T-helper 17 cell (primary cell): ENCODE results near the gene DLG2. TPM values are rescaled to one million over a fixed set of nuclear protein-coding genes. Genes with fewer than 3 reads are reported as not detected.
"Not testable (repeated sequence)": the region's sequence is repeated elsewhere in the genome, so short reads cannot be mapped to it uniquely, and the experiment has no call there.

Experiments
- ATAC-seq: fragments of 150-1000 bp; cut with Tn5 transposase; 2 replicates; pipeline ENCODE4 v1.10.0; 2021; ENCODE audit warnings: mild to moderate bottlenecking, moderate library complexity
- DNase-seq, 3 donors: peaks; one replicate each; pipeline versions ENCODE4 v3.0.0 to v3.0.0-alpha.2; 2020 to 2021
- H3K9me3 ChIP-seq: one replicate; pipeline ENCODE4 v1.7.0; 2013; ENCODE audit warnings: low read length, mild to moderate bottlenecking; ENCODE audit not compliant: control insufficient read depth, poor library complexity, severe bottlenecking
- H3K27ac Mint-ChIP-seq: one replicate; pipeline ENCODE4 v1.8.0; 2022; ENCODE audit warnings: mild to moderate bottlenecking, moderate library complexity, mixed read lengths
- H3K27me3 Mint-ChIP-seq: one replicate; pipeline ENCODE4 v1.8.0; 2022; ENCODE audit warnings: mixed read lengths
- H3K36me3 Mint-ChIP-seq: one replicate; pipeline ENCODE4 v1.8.0; 2022; ENCODE audit warnings: low read depth, mixed read lengths
- H3K4me1 Mint-ChIP-seq: one replicate; pipeline ENCODE4 v1.8.0; 2022; ENCODE audit warnings: mild to moderate bottlenecking, mixed read lengths
- H3K4me3 Mint-ChIP-seq: one replicate; pipeline ENCODE4 v1.8.0; 2022; ENCODE audit warnings: mild to moderate bottlenecking, moderate library complexity, mixed read lengths
- total RNA-seq, 4 donors: library from RNA in 2 of 4; stranded (reverse) in 2 of 4; gene quantifications; one replicate each; pipeline ENCODE4 v1.2.3 and lab custom pipeline; 2022 to 2026

Gene DLG2
- total RNA-seq, 2 donors from 2014 or later: 1.0 to 2.2 TPM

- Mint-ChIP-seq H3K27me3 (no peaks in the 10 kb centered on the region), H3K4me1 (no peaks in the 10 kb centered on the region), H3K36me3 (no peaks in the 10 kb centered on the region), H3K27ac (no peak overlapping the region), H3K4me3 (no peak overlapping the region)
- ATAC-seq (no peak), DNase-seq (no peak)
- peaks cover 2% of the 10 kb centered on the region for H3K9me3 ChIP-seq
Observed at GRCh38 chr11:85167471-85167870, 459.7 kb downstream of the DLG2 start.

GRCh38 chr11:85167038-85167437 is 460.1 kb downstream of the DLG2 start:
- no peak overlapping the region for H3K4me3 Mint-ChIP-seq
- H3K27me3 Mint-ChIP-seq: no peaks in the 10 kb centered on the region
- H3K27ac Mint-ChIP-seq: no peak overlapping the region
- no peaks in the 10 kb centered on the region for H3K4me1 Mint-ChIP-seq
- no peaks in the 10 kb centered on the region for H3K36me3 Mint-ChIP-seq
- ATAC-seq: no peak
- no peak for DNase-seq
- H3K9me3 ChIP-seq: peaks cover 2% of the 10 kb centered on the region

GRCh38 chr11:85165819-85166218 is 461.3 kb downstream of the DLG2 start:
- H3K4me1 Mint-ChIP-seq: no peaks in the 10 kb centered on the region
- no peaks in the 10 kb centered on the region for H3K27me3 Mint-ChIP-seq
- ATAC-seq (no peak), DNase-seq (no peak)
- no peak overlapping the region for H3K27ac Mint-ChIP-seq
- H3K9me3 ChIP-seq: peaks cover 2% of the 10 kb centered on the region
- H3K4me3 Mint-ChIP-seq: no peak overlapping the region
- H3K36me3 Mint-ChIP-seq: no peaks in the 10 kb centered on the region

- Mint-ChIP-seq H3K36me3 (no peaks in the 10 kb centered on the region), H3K4me1 (no peaks in the 10 kb centered on the region), H3K27ac (no peak overlapping the region), H3K27me3 (no peaks in the 10 kb centered on the region), H3K4me3 (no peak overlapping the region)
- peaks cover 1% of the 10 kb centered on the region for H3K9me3 ChIP-seq
- no peak for DNase-seq
- ATAC-seq: no peak
Observed at GRCh38 chr11:85164743-85165142, 462.4 kb downstream of the DLG2 start.

- Mint-ChIP-seq H3K4me3 (no peak overlapping the region), H3K36me3 (no peaks in the 10 kb centered on the region), H3K4me1 (no peaks in the 10 kb centered on the region), H3K27ac (no peak overlapping the region), H3K27me3 (no peaks in the 10 kb centered on the region)
- no peak for ATAC-seq
- DNase-seq: no peak
- H3K9me3 ChIP-seq: no peaks in the 10 kb centered on the region
Observed at GRCh38 chr11:85154294-85154693, 472.9 kb downstream of the DLG2 start.

GRCh38 chr11:85137597-85137996 is 489.5 kb downstream of the DLG2 start:
- no peak overlapping the region for H3K4me3 Mint-ChIP-seq
- no peak for DNase-seq
- ATAC-seq: no peak
- H3K36me3 Mint-ChIP-seq: no peaks in the 10 kb centered on the region
- H3K4me1 Mint-ChIP-seq: no peaks in the 10 kb centered on the region
- no peak overlapping the region for H3K27ac Mint-ChIP-seq
- H3K9me3 ChIP-seq: peaks cover 4% of the 10 kb centered on the region
- H3K27me3 Mint-ChIP-seq: no peaks in the 10 kb centered on the region

GRCh38 chr11:85133636-85134035 is 493.5 kb downstream of the DLG2 start:
- H3K27me3 Mint-ChIP-seq: no peaks in the 10 kb centered on the region
- peaks cover 4% of the 10 kb centered on the region for H3K9me3 ChIP-seq
- DNase-seq (no peak), ATAC-seq (no peak)
- no peaks in the 10 kb centered on the region for H3K4me1 Mint-ChIP-seq
- H3K36me3 Mint-ChIP-seq: no peaks in the 10 kb centered on the region
- H3K27ac Mint-ChIP-seq: no peak overlapping the region
- no peak overlapping the region for H3K4me3 Mint-ChIP-seq

- peaks cover 4% of the 10 kb centered on the region for H3K9me3 ChIP-seq
- H3K27me3 Mint-ChIP-seq: no peaks in the 10 kb centered on the region
- ATAC-seq: no peak
- H3K4me3 Mint-ChIP-seq: no peak overlapping the region
- no peaks in the 10 kb centered on the region for H3K4me1 Mint-ChIP-seq
- no peaks in the 10 kb centered on the region for H3K36me3 Mint-ChIP-seq
- no peak overlapping the region for H3K27ac Mint-ChIP-seq
- DNase-seq: no peak
Observed at GRCh38 chr11:85132851-85133585, 494.1 kb downstream of the DLG2 start.

- H3K4me3 Mint-ChIP-seq: no peak overlapping the region
- no peaks in the 10 kb centered on the region for H3K27me3 Mint-ChIP-seq
- H3K36me3 Mint-ChIP-seq: no peaks in the 10 kb centered on the region
- no peak overlapping the region for H3K27ac Mint-ChIP-seq
- no peak for DNase-seq
- no peaks in the 10 kb centered on the region for H3K9me3 ChIP-seq
- no peaks in the 10 kb centered on the region for H3K4me1 Mint-ChIP-seq
- ATAC-seq: no peak
Observed at GRCh38 chr11:85127349-85127748, 499.8 kb downstream of the DLG2 start.

GRCh38 chr11:85123752-85124231 is 503.4 kb downstream of the DLG2 start:
- Mint-ChIP-seq H3K27ac (no peak overlapping the region), H3K27me3 (no peaks in the 10 kb centered on the region), H3K4me1 (no peaks in the 10 kb centered on the region), H3K4me3 (no peak overlapping the region), H3K36me3 (no peaks in the 10 kb centered on the region)
- DNase-seq (no peak), ATAC-seq (peak; percentile 54)
- H3K9me3 ChIP-seq: no peaks in the 10 kb centered on the region

- no peak overlapping the region for H3K4me3 Mint-ChIP-seq
- ATAC-seq (no peak), DNase-seq (no peak)
- no peaks in the 10 kb centered on the region for H3K36me3 Mint-ChIP-seq
- H3K9me3 ChIP-seq: no peaks in the 10 kb centered on the region
- H3K4me1 Mint-ChIP-seq: no peaks in the 10 kb centered on the region
- H3K27me3 Mint-ChIP-seq: no peaks in the 10 kb centered on the region
- H3K27ac Mint-ChIP-seq: no peak overlapping the region
Observed at GRCh38 chr11:85118151-85118550, 509.0 kb downstream of the DLG2 start.

GRCh38 chr11:85115798-85116197 is 511.3 kb downstream of the DLG2 start:
- DNase-seq (no peak), ATAC-seq (no peak)
- H3K4me1 Mint-ChIP-seq: no peaks in the 10 kb centered on the region
- H3K4me3 Mint-ChIP-seq: no peak overlapping the region
- H3K9me3 ChIP-seq: no peaks in the 10 kb centered on the region
- no peak overlapping the region for H3K27ac Mint-ChIP-seq
- no peaks in the 10 kb centered on the region for H3K36me3 Mint-ChIP-seq
- H3K27me3 Mint-ChIP-seq: no peaks in the 10 kb centered on the region

- H3K9me3 ChIP-seq: no peaks in the 10 kb centered on the region
- Mint-ChIP-seq H3K4me3 (no peak overlapping the region), H3K27ac (no peak overlapping the region), H3K27me3 (no peaks in the 10 kb centered on the region), H3K36me3 (no peaks in the 10 kb centered on the region), H3K4me1 (no peaks in the 10 kb centered on the region)
- no peak for ATAC-seq
- DNase-seq: no peak
Observed at GRCh38 chr11:85114786-85115185, 512.4 kb downstream of the DLG2 start.

- H3K4me3 Mint-ChIP-seq, ATAC-seq, DNase-seq, H3K9me3 ChIP-seq, H3K36me3 Mint-ChIP-seq, H3K27me3 Mint-ChIP-seq, H3K4me1 Mint-ChIP-seq, H3K27ac Mint-ChIP-seq: not testable (repeated sequence)
Observed at GRCh38 chr11:85110246-85110645, 516.9 kb downstream of the DLG2 start.
